ENCODE results near the gene GALNT2.

DNA sequence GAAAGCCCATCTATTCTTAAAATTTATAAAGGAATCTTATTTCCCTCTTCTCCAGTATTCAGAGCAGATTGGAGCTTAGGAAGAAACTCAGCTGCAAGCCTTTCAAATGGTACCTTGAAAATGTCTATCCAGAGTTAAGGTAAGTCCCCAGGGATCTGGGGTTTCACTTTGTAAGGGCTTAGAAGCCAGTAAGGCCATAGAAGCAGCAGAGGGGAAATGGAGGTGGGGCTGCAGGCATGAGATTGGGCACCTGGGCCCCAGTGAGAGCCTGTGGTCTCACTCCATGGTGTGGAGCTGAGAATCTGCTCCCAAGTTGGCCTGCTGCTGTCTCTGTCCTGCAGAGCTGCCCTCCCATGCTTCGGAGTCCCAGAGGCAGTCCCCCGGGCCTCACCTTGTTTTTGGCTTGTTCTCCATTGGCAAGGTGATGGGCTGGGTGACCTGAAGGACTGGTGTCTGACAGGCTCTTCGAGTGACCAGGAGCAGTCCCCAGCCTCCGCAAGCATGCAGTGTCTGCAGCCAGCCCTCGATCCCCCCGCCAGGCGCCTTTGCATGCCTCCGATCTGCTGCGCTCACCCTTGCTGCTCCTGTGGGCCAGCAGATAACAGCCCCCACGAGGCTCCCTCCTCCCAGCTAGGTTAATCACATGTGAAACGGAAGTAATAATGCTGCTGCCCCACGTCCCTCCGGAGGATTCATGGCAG, 196.0 kb downstream of the GALNT2 start:
- TF ChIP-seq ZFP30 (CRISPR knock-in tag; IDR thresholded peaks at IDR 0.05): no peak
- TF ChIP-seq ARNTL (CRISPR knock-in tag; IDR thresholded peaks at IDR 0.05; ENCODE audit: borderline replicate concordance, low read depth): no peak
- TF ChIP-seq, protein P1, sequence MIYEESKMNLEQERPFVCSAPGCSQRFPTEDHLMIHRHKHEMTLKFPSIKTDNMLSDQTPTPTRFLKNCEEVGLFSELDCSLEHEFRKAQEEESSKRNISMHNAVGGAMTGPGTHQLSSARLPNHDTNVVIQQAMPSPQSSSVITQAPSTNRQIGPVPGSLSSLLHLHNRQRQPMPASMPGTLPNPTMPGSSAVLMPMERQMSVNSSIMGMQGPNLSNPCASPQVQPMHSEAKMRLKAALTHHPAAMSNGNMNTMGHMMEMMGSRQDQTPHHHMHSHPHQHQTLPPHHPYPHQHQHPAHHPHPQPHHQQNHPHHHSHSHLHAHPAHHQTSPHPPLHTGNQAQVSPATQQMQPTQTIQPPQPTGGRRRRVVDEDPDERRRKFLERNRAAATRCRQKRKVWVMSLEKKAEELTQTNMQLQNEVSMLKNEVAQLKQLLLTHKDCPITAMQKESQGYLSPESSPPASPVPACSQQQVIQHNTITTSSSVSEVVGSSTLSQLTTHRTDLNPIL (CRISPR knock-in tag; IDR thresholded peaks at IDR 0.05; ENCODE audit: low read depth): no peak
- TF ChIP-seq ISL1 (CRISPR knock-in tag; IDR thresholded peaks at IDR 0.05): no peak
- TF ChIP-seq ZNF70 (CRISPR knock-in tag; IDR thresholded peaks at IDR 0.05): no peak
- TF ChIP-seq, protein P2, sequence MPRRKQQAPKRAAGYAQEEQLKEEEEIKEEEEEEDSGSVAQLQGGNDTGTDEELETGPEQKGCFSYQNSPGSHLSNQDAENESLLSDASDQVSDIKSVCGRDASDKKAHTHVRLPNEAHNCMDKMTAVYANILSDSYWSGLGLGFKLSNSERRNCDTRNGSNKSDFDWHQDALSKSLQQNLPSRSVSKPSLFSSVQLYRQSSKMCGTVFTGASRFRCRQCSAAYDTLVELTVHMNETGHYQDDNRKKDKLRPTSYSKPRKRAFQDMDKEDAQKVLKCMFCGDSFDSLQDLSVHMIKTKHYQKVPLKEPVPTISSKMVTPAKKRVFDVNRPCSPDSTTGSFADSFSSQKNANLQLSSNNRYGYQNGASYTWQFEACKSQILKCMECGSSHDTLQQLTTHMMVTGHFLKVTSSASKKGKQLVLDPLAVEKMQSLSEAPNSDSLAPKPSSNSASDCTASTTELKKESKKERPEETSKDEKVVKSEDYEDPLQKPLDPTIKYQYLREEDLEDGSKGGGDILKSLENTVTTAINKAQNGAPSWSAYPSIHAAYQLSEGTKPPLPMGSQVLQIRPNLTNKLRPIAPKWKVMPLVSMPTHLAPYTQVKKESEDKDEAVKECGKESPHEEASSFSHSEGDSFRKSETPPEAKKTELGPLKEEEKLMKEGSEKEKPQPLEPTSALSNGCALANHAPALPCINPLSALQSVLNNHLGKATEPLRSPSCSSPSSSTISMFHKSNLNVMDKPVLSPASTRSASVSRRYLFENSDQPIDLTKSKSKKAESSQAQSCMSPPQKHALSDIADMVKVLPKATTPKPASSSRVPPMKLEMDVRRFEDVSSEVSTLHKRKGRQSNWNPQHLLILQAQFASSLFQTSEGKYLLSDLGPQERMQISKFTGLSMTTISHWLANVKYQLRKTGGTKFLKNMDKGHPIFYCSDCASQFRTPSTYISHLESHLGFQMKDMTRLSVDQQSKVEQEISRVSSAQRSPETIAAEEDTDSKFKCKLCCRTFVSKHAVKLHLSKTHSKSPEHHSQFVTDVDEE (CRISPR knock-in tag; IDR thresholded peaks at IDR 0.05): no peak
- TF ChIP-seq TOX (CRISPR knock-in tag; IDR thresholded peaks at IDR 0.05; ENCODE audit: borderline replicate concordance): no peak
- no peak for TF ChIP-seq ZFP3 (CRISPR knock-in tag; IDR thresholded peaks at IDR 0.05)
- no peak for TF ChIP-seq TCF4 (CRISPR knock-in tag; IDR thresholded peaks at IDR 0.05; ENCODE audit: borderline replicate concordance)
- TF ChIP-seq RARB (CRISPR knock-in tag; IDR thresholded peaks at IDR 0.05): no peak
- TF ChIP-seq BACH2 (CRISPR knock-in tag; IDR thresholded peaks at IDR 0.05; ENCODE audit: borderline replicate concordance): no peak
- no peak for TF ChIP-seq ZNF565 (CRISPR knock-in tag; conservative IDR thresholded peaks at IDR 0.05; ENCODE audit: low read depth)
